ENCODE data around the gene CCDC121. TPM values are rescaled to one million over a fixed set of nuclear protein-coding genes. Genes with fewer than 3 reads are reported as not detected.

Gene CCDC121
- 1 to 10 TPM in 1 of 2 experiments, under 1 TPM in 1; 0.98 to 1.5 TPM for total RNA-seq

- Mint-ChIP-seq H3K27ac (no peak within 1 kb of the TSS), H3K4me3 (no peak within 1 kb of the TSS), H3K9me3 (ENCODE audit: low read depth) (no peaks in the 10 kb centered on the region), H3K4me1 (peaks cover 40% of the 10 kb centered on the region), H3K36me3 (peaks cover 33% of the 10 kb centered on the region), H3K27me3 (no peaks in the 10 kb centered on the region)
- DNase-seq = peak; percentile 98
- peak; percentile 97 for ATAC-seq
- CTCF ChIA-PET = interaction anchor here (0.8 to 1.5 kb wide), 7 partner anchors 10 to 244 kb away, joined by 3 to 9 read pairs (median 3); partner anchors contain the start of genes PPM1G, SLC4A1AP and SUPT7L
Observed at GRCh38 chr2:27628767-27629709, at the start of gene CCDC121, which contains the start of gene GPN1. CCDC121 (minus strand) TSS chr2:27629012; CDS start chr2:27627799, 1,213 bp downstream. GPN1 (plus strand) TSS chr2:27629050; CDS start chr2:27629059, 9 bp downstream.

GRCh38 chr2:27672723-27673486 lies 44.1 kb upstream of the CCDC121 start:
- no peaks in the 10 kb centered on the region for H3K9me3 Mint-ChIP-seq (ENCODE audit: low read depth)
- no peak overlapping the region for H3K4me3 Mint-ChIP-seq
- DNase-seq (no peak), ATAC-seq (no peak)
- H3K4me1 Mint-ChIP-seq = no peaks in the 10 kb centered on the region
- peaks cover 33% of the 10 kb centered on the region for H3K36me3 Mint-ChIP-seq
- H3K27ac Mint-ChIP-seq = peak overlapping the region; percentile 7
- CTCF ChIA-PET = interaction anchor here (4.3 kb wide), 1 partner anchor 10 kb away, joined by 31 read pairs; no protein-coding TSS in a partner anchor
- H3K27me3 Mint-ChIP-seq = no peaks in the 10 kb centered on the region

- Mint-ChIP-seq H3K27ac (no peak overlapping the region), H3K36me3 (peaks cover 41% of the 10 kb centered on the region), H3K9me3 (ENCODE audit: low read depth) (no peaks in the 10 kb centered on the region), H3K4me3 (no peak overlapping the region), H3K4me1 (peaks cover 4% of the 10 kb centered on the region), H3K27me3 (no peaks in the 10 kb centered on the region)
- CTCF ChIA-PET = interaction anchor here (1.0 kb wide), 1 partner anchor 12 kb away, joined by 6 read pairs; no protein-coding TSS in a partner anchor
- DNase-seq (no peak), ATAC-seq (no peak)
Observed at GRCh38 chr2:27671235-27671634, 42.4 kb upstream of the CCDC121 start.

GRCh38 chr2:27667446-27667845 lies 38.6 kb upstream of the CCDC121 start:
- no peaks in the 10 kb centered on the region for H3K9me3 Mint-ChIP-seq (ENCODE audit: low read depth)
- no peak for DNase-seq
- CTCF ChIA-PET = interaction anchor here (8.3 kb wide), 1 partner anchor 15 kb away, joined by 81 read pairs; no protein-coding TSS in a partner anchor
- H3K36me3 Mint-ChIP-seq = peaks cover 36% of the 10 kb centered on the region
- H3K27me3 Mint-ChIP-seq = no peaks in the 10 kb centered on the region
- no peak overlapping the region for H3K27ac Mint-ChIP-seq
- ATAC-seq = no peak
- H3K4me1 Mint-ChIP-seq = peaks cover 24% of the 10 kb centered on the region
- H3K4me3 Mint-ChIP-seq = no peak overlapping the region

GRCh38 chr2:27664622-27665363 lies 36.0 kb upstream of the CCDC121 start:
- H3K9me3 Mint-ChIP-seq (ENCODE audit: low read depth) = no peaks in the 10 kb centered on the region
- H3K27ac Mint-ChIP-seq = peak overlapping the region; percentile 100
- ATAC-seq = no peak
- H3K36me3 Mint-ChIP-seq = peaks cover 46% of the 10 kb centered on the region
- CTCF ChIA-PET = interaction anchor here (8.3 kb wide), 1 partner anchor 18 kb away, joined by 81 read pairs; no protein-coding TSS in a partner anchor
- H3K4me1 Mint-ChIP-seq = peaks cover 40% of the 10 kb centered on the region
- peak overlapping the region; percentile 92 for H3K4me3 Mint-ChIP-seq
- H3K27me3 Mint-ChIP-seq = no peaks in the 10 kb centered on the region
- DNase-seq = no peak

GRCh38 chr2:27664154-27664574 lies 35.4 kb upstream of the CCDC121 start:
- Mint-ChIP-seq H3K27me3 (no peaks in the 10 kb centered on the region), H3K27ac (peak overlapping the region; percentile 100), H3K4me3 (peak overlapping the region; percentile 92), H3K9me3 (ENCODE audit: low read depth) (no peaks in the 10 kb centered on the region), H3K36me3 (peaks cover 49% of the 10 kb centered on the region), H3K4me1 (peaks cover 45% of the 10 kb centered on the region)
- DNase-seq (no peak), ATAC-seq (peak; percentile 11)
- CTCF ChIA-PET = interaction anchor here (1.4 to 8.3 kb wide), 2 partner anchors 19 to 35 kb away, joined by 3 to 81 read pairs; partner anchors contain the start of genes CCDC121 and GPN1

- no peaks in the 10 kb centered on the region for H3K9me3 Mint-ChIP-seq (ENCODE audit: low read depth)
Observed at GRCh38 chr2:27663285-27664153, 34.7 kb upstream of the CCDC121 start, which contains the start of the genes SLC4A1AP and SUPT7L. SLC4A1AP (plus strand) TSS chr2:27663889; CDS start chr2:27663915, 26 bp downstream. SUPT7L (minus strand) TSS chr2:27663614; CDS start chr2:27662192, 1,422 bp downstream.

GRCh38 chr2:27661371-27661770 lies 32.6 kb upstream of the CCDC121 start:
- Mint-ChIP-seq H3K4me3 (peak overlapping the region; percentile 29), H3K4me1 (peaks cover 45% of the 10 kb centered on the region), H3K27me3 (no peaks in the 10 kb centered on the region), H3K36me3 (peaks cover 36% of the 10 kb centered on the region), H3K9me3 (ENCODE audit: low read depth) (no peaks in the 10 kb centered on the region), H3K27ac (no peak overlapping the region)
- ATAC-seq = no peak
- CTCF ChIA-PET = interaction anchor here (8.3 kb wide), 1 partner anchor 22 kb away, joined by 81 read pairs; no protein-coding TSS in a partner anchor
- DNase-seq = no peak

More at GRCh38 chr2:27663285-27664153, 34.7 kb upstream of the CCDC121 start, which contains the start of the genes SLC4A1AP and SUPT7L:
- CTCF ChIA-PET = interaction anchor here (0.9 to 8.3 kb wide), 3 partner anchors 12 to 35 kb away, joined by 3 to 81 read pairs (median 3); partner anchors contain the start of genes CCDC121 and GPN1
- H3K27ac Mint-ChIP-seq = peak within 1 kb of the TSS; percentile 100
- DNase-seq (peak; percentile 82), ATAC-seq (peak; percentile 86)
- H3K27me3 Mint-ChIP-seq = no peaks in the 10 kb centered on the region
- peak within 1 kb of the TSS; percentile 92 for H3K4me3 Mint-ChIP-seq
- peaks cover 42% of the 10 kb centered on the region for H3K36me3 Mint-ChIP-seq
- peaks cover 47% of the 10 kb centered on the region for H3K4me1 Mint-ChIP-seq

GRCh38 chr2:27655155-27655951 lies 26.5 kb upstream of the CCDC121 start:
- ATAC-seq (no peak), DNase-seq (no peak)
- Mint-ChIP-seq H3K27ac (no peak overlapping the region), H3K27me3 (no peaks in the 10 kb centered on the region), H3K4me3 (no peak overlapping the region), H3K36me3 (peaks cover 55% of the 10 kb centered on the region), H3K9me3 (ENCODE audit: low read depth) (no peaks in the 10 kb centered on the region), H3K4me1 (peaks cover 18% of the 10 kb centered on the region)
- CTCF ChIA-PET = interaction anchor here (1.9 kb wide), 1 partner anchor 28 kb away, joined by 6 read pairs; no protein-coding TSS in a partner anchor

GRCh38 chr2:27653397-27653796 lies 24.6 kb upstream of the CCDC121 start:
- Mint-ChIP-seq H3K4me1 (peaks cover 9% of the 10 kb centered on the region), H3K4me3 (no peak overlapping the region), H3K9me3 (ENCODE audit: low read depth) (no peaks in the 10 kb centered on the region), H3K36me3 (peaks cover 55% of the 10 kb centered on the region), H3K27ac (no peak overlapping the region), H3K27me3 (no peaks in the 10 kb centered on the region)
- CTCF ChIA-PET = interaction anchor here (1.2 kb wide), 1 partner anchor 29 kb away, joined by 3 read pairs; no protein-coding TSS in a partner anchor
- ATAC-seq (peak; percentile 20), DNase-seq (no peak)

GRCh38 chr2:27652790-27653189 lies 24.0 kb upstream of the CCDC121 start:
- H3K9me3 Mint-ChIP-seq (ENCODE audit: low read depth) = no peaks in the 10 kb centered on the region
- no peaks in the 10 kb centered on the region for H3K27me3 Mint-ChIP-seq
- ATAC-seq (no peak), DNase-seq (no peak)
- no peak overlapping the region for H3K27ac Mint-ChIP-seq
- CTCF ChIA-PET = interaction anchor here (1.2 to 1.3 kb wide), 2 partner anchors 11 to 30 kb away, joined by 3 read pairs; partner anchors contain the start of genes SLC4A1AP and SUPT7L
- peaks cover 60% of the 10 kb centered on the region for H3K36me3 Mint-ChIP-seq
- H3K4me1 Mint-ChIP-seq = peaks cover 9% of the 10 kb centered on the region
- H3K4me3 Mint-ChIP-seq = no peak overlapping the region

All from activated CD8-positive, alpha-beta memory T cell treated with anti-CD3 and anti-CD28 coated beads, Interleukin-2, amount 10 ng/mL, durations not matched to agents 7 days and 5 days (primary cell).